B cell (primary cell): Measurements from ENCODE around the gene SALL2.

Source experiments
- EZH2 ChIP-seq: IDR thresholded peaks from 2 replicates; pipeline ENCODE4 v1.6.1; 2012; ENCODE audit warnings: borderline replicate concordance, low read depth, mild to moderate bottlenecking, moderate library complexity, low read length; ENCODE audit not compliant: insufficient read depth, poor library complexity, severe bottlenecking
- TF ChIP-seq, protein P1 (sequence below): fragments of 200-600 bp; IDR thresholded peaks from one replicate; pipeline ENCODE4 v1.8.0; 2022; ENCODE audit warnings: antibody characterized with exemption, mild to moderate bottlenecking

- TF ChIP-seq, protein P1, sequence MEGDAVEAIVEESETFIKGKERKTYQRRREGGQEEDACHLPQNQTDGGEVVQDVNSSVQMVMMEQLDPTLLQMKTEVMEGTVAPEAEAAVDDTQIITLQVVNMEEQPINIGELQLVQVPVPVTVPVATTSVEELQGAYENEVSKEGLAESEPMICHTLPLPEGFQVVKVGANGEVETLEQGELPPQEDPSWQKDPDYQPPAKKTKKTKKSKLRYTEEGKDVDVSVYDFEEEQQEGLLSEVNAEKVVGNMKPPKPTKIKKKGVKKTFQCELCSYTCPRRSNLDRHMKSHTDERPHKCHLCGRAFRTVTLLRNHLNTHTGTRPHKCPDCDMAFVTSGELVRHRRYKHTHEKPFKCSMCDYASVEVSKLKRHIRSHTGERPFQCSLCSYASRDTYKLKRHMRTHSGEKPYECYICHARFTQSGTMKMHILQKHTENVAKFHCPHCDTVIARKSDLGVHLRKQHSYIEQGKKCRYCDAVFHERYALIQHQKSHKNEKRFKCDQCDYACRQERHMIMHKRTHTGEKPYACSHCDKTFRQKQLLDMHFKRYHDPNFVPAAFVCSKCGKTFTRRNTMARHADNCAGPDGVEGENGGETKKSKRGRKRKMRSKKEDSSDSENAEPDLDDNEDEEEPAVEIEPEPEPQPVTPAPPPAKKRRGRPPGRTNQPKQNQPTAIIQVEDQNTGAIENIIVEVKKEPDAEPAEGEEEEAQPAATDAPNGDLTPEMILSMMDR, result no peak
- no peak for TF ChIP-seq EZH2
These were observed 7.4 kb downstream of the SALL2 start for GRCh38 chr14:21518725-21519124.
